ENCODE data around the gene RNF213. TPM values are rescaled to one million over a fixed set of nuclear protein-coding genes. Genes with fewer than 3 reads are reported as not detected.

RNF213 gene
- total and polyA plus RNA-seq, 9 donors, result 21.5 to 89.1 (median 50.8) TPM

DNA sequence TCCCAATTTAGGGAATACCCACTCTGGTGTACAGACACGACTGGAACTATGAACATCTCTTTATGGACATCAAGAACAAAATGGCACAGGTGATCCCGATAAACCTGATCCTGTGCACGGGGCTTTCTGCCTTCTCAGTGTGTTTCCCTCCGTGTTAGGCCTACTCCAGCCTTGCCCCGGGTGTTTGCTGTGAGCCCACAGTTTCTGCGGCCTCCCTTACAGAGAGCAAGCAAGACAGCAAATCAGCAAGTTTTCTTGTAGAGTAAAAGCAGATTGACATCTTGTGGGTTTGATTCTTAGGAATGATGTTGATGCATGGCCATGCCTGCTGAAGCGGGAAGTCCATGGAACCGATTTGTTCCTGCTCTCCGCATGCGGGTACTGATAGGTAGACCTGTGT, 127.9 kb downstream of the RNF213 start:
- intact Hi-C loops (cut with DNase I), result no loop called here
- no peaks in the 10 kb centered on the region for H3K4me1 ChIP-seq (ENCODE audit: insufficient read depth)
- 90 to 93% (median 91%) methylated on average over 10 of the region's 10 CpGs for WGBS, 3 donors
- no peaks in the 10 kb centered on the region for H3K27me3 ChIP-seq
- no peak overlapping the region for H3K27ac ChIP-seq
- no peaks in the 10 kb centered on the region for H3K9me3 ChIP-seq
- no peak overlapping the region for H3K4me3 ChIP-seq
- no peak for TF ChIP-seq EP300 (IDR thresholded peaks at IDR 0.05)
- no peak for TF ChIP-seq POLR2A (IDR thresholded peaks at IDR 0.05)
- TF ChIP-seq, protein P1, sequence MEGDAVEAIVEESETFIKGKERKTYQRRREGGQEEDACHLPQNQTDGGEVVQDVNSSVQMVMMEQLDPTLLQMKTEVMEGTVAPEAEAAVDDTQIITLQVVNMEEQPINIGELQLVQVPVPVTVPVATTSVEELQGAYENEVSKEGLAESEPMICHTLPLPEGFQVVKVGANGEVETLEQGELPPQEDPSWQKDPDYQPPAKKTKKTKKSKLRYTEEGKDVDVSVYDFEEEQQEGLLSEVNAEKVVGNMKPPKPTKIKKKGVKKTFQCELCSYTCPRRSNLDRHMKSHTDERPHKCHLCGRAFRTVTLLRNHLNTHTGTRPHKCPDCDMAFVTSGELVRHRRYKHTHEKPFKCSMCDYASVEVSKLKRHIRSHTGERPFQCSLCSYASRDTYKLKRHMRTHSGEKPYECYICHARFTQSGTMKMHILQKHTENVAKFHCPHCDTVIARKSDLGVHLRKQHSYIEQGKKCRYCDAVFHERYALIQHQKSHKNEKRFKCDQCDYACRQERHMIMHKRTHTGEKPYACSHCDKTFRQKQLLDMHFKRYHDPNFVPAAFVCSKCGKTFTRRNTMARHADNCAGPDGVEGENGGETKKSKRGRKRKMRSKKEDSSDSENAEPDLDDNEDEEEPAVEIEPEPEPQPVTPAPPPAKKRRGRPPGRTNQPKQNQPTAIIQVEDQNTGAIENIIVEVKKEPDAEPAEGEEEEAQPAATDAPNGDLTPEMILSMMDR (IDR thresholded peaks at IDR 0.05), result no peak
- DNase-seq, result no peak
- no peaks in the 10 kb centered on the region for H3K36me3 ChIP-seq

DNA sequence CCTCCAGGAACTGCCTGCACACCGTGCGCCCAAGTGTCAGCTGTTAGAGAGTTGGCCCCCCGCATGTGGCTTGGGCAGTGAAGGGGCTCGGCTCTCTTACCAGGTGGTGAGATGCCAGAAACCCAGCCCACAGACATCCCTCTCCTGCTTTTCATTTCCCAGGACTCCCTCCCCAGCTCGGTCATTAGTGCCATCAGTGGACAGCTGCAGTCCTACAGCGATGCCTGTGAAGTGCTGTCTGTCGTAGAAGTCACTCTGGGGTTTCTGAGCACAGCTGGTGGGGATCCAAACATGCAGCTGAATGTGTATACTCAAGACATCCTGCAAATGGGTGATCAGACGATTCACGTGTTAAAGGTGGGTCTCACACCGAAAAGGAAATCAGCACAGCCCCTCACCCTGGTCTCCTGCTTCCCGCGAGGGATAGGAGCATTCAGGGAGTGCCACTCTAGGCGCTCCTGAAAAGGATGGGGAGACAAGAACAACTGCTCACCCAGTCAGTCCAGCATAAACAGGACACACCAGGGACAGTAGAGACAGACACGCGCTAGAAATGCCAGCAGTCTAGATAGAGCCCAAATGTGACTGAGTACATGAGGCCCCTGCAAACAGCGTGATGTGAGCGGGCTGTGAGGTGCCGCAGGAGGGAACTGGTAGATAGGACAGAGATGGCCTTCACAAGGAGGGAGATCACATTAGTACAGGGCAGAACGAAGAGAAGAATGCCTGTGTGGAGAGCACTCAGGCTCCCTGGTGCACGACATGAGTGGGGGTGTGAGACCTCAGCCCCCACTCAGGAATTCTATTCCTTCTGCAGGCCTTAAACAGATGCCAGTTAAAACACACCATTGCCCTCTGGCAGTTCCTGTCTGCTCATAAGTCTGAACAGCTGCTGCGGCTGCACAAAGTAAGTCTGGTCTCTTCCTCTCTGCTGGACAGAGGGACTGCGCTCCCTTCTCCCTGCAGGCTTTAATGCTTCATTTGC, 128.7 kb downstream of the RNF213 start:
- TF ChIP-seq, protein P1 (IDR thresholded peaks at IDR 0.05), result no peak
- TF ChIP-seq POLR2A (IDR thresholded peaks at IDR 0.05) (no peak), EP300 (IDR thresholded peaks at IDR 0.05) (no peak)
- no peak overlapping the region for H3K4me3 ChIP-seq
- WGBS, 3 donors, result 82 to 89% (median 85%) methylated on average over 22 of the region's 22 CpGs
- no peaks in the 10 kb centered on the region for H3K9me3 ChIP-seq
- H3K36me3 ChIP-seq, result no peaks in the 10 kb centered on the region
- no peak for DNase-seq
- no peaks in the 10 kb centered on the region for H3K27me3 ChIP-seq
- H3K4me1 ChIP-seq (ENCODE audit: insufficient read depth), result no peaks in the 10 kb centered on the region
- intact Hi-C loops (cut with DNase I), result no loop called here
- H3K27ac ChIP-seq, result no peak overlapping the region

DNA sequence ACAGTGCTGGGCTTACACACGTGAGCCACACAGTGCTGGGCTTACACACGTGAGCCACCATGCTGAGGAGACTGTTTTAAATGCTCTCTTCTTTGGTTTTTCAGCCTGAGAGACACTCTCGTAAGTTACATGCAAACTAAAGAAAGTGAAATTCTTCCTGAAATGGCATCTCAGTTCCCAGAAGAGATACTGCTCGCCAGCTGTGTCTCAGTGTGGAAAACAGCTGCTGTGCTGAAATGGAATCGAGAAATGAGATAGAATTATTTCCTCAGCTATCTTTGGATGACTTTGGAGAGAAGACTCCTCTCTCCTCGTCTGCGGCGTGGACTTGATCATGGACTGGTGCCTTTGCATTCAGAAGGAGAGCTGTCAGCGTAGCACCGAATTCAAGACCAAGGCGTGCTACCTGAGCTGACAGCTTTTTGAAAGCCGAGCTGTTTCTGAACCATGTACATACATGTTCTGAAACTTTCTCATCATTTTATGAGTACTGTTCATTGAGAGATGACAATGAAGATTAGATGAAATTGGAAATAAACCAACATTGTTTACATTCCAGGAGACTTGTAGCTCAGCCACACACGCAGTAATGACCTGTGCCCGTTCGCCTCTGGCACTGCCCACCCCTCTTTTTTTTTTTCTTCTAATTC, 132.7 kb downstream of the RNF213 start:
- 43 to 58% (median 53%) methylated on average over 15 of the region's 15 CpGs for WGBS, 3 donors
- H3K9me3 ChIP-seq, result no peaks in the 10 kb centered on the region
- H3K36me3 ChIP-seq, result no peaks in the 10 kb centered on the region
- no peaks in the 10 kb centered on the region for H3K27me3 ChIP-seq
- no peak overlapping the region for H3K27ac ChIP-seq
- no peaks in the 10 kb centered on the region for H3K4me1 ChIP-seq (ENCODE audit: insufficient read depth)
- no peak for DNase-seq
- TF ChIP-seq EP300 (IDR thresholded peaks at IDR 0.05), result no peak
- H3K4me3 ChIP-seq, result no peak overlapping the region
- intact Hi-C loops (cut with DNase I), result no loop called here

DNA sequence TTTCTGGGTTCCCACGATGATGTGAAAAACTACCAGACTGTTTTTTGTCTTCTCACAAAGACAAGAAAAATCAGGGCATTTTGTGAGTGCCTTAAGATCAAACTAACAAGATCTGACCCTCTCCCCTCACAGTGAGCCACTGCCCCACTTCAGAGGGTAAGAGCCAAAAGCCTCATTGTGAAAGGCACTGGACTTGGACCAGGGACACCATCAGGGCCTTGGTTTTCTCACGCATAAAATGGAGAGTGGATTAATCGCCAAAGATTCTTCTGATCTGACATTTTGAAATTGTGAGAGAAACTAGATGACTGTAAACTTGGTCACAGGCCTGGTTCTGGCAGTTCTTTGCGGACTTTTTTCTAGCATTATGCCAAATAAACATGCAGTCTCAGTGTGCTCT, 133.3 kb downstream of the RNF213 start:
- no peaks in the 10 kb centered on the region for H3K36me3 ChIP-seq
- H3K4me1 ChIP-seq (ENCODE audit: insufficient read depth), result no peaks in the 10 kb centered on the region
- H3K27me3 ChIP-seq, result no peaks in the 10 kb centered on the region
- no peak overlapping the region for H3K27ac ChIP-seq
- DNase-seq, result no peak
- intact Hi-C loops (cut with DNase I), result no loop called here
- WGBS, 3 donors, result 83 to 86% (median 85%) methylated on average over 4 of the region's 4 CpGs
- H3K9me3 ChIP-seq, result no peaks in the 10 kb centered on the region
- no peak overlapping the region for H3K4me3 ChIP-seq
- TF ChIP-seq, protein P1 (IDR thresholded peaks at IDR 0.05), result no peak
- TF ChIP-seq POLR2A (IDR thresholded peaks at IDR 0.05) (no peak), EP300 (IDR thresholded peaks at IDR 0.05) (no peak)
